GM12891 (cell line): Measurements from ENCODE around the gene FASN.

Experiments
- DNase-seq: peaks from one replicate; pipeline ENCODE4 v3.0.0; 2011; ENCODE audit warnings: low spot score; ENCODE audit not compliant: insufficient read length
- FAIRE-seq: peaks from 2 replicates; lab custom pipeline; 2011; peaks lifted over from hg19 to GRCh38; lab: Jason Lieb, UNC
- PAX5 ChIP-seq: IDR thresholded peaks from 2 replicates; pipeline ENCODE4 v1.6.1; 2011; ENCODE audit warnings: low read length, moderate library complexity, mild to moderate bottlenecking; ENCODE audit not compliant: insufficient read depth, severe bottlenecking
- POLR2A ChIP-seq: IDR thresholded peaks from 2 replicates; pipeline ENCODE4 v1.6.1; 2011; ENCODE audit warnings: low read depth, low read length, control low read depth
- POLR2AphosphoS5 ChIP-seq: IDR thresholded peaks from 2 replicates; pipeline ENCODE4 v1.6.1; 2011; ENCODE audit warnings: low read depth, low read length, control low read depth
- POU2F2 ChIP-seq: IDR thresholded peaks from 2 replicates; pipeline ENCODE4 v1.6.1; 2011; ENCODE audit warnings: low read depth, mild to moderate bottlenecking, control low read depth, low read length, moderate library complexity
- SPI1 ChIP-seq: IDR thresholded peaks from 2 replicates; pipeline ENCODE4 v1.6.1; 2011; ENCODE audit warnings: low read depth, low read length, control low read depth
- TAF1 ChIP-seq: IDR thresholded peaks from 2 replicates; pipeline ENCODE4 v1.6.1; 2011; ENCODE audit warnings: low read depth, low read length, control low read depth

The FASN gene

GRCh38 chr17:82110298-82110697 lies 12.3 kb upstream of the FASN start:
- no peak for TF ChIP-seq TAF1
- no peak for TF ChIP-seq SPI1
- TF ChIP-seq POLR2A, result no peak
- TF ChIP-seq PAX5, result no peak
- no peak for TF ChIP-seq POU2F2
- no peak for TF ChIP-seq POLR2AphosphoS5
- FAIRE-seq (no peak), DNase-seq (no peak)

- FAIRE-seq (no peak), DNase-seq (no peak)
- TF ChIP-seq SPI1 (no peak), POU2F2 (no peak), TAF1 (no peak)
Observed at GRCh38 chr17:82108961-82109475, 11.0 kb upstream of the FASN start.

GRCh38 chr17:82108496-82108945 lies 10.5 kb upstream of the FASN start:
- DNase-seq, result no peak
- no peak for FAIRE-seq
- TF ChIP-seq POLR2AphosphoS5 (no peak), SPI1 (no peak), POU2F2 (no peak), PAX5 (no peak), POLR2A (no peak), TAF1 (no peak)

- FAIRE-seq (no peak), DNase-seq (no peak)
- no peak for TF ChIP-seq POU2F2
- no peak for TF ChIP-seq PAX5
- TF ChIP-seq POLR2A, result no peak
- no peak for TF ChIP-seq POLR2AphosphoS5
- TF ChIP-seq SPI1, result no peak
- no peak for TF ChIP-seq TAF1
Observed at GRCh38 chr17:82108038-82108437, 10.0 kb upstream of the FASN start.

- FAIRE-seq (no peak), DNase-seq (no peak)
- TF ChIP-seq POLR2A (no peak), POU2F2 (no peak), POLR2AphosphoS5 (no peak), SPI1 (no peak), PAX5 (no peak), TAF1 (no peak)
Observed at GRCh38 chr17:82107341-82107860, 9.4 kb upstream of the FASN start.

GRCh38 chr17:82106688-82107305 lies 8.8 kb upstream of the FASN start:
- DNase-seq (no peak), FAIRE-seq (peak; percentile 31)
- TF ChIP-seq POLR2A, result no peak
- TF ChIP-seq POU2F2, result no peak
- TF ChIP-seq SPI1, result no peak
- TF ChIP-seq TAF1, result no peak
- TF ChIP-seq POLR2AphosphoS5, result no peak
- no peak for TF ChIP-seq PAX5

- peak; percentile 94 for DNase-seq
- peak; percentile 94 for FAIRE-seq
- TF ChIP-seq TAF1 (no peak), PAX5 (no peak), SPI1 (no peak), POU2F2 (peak; percentile 59), POLR2AphosphoS5 (peak; percentile 88), POLR2A (peak; percentile 87)
Observed at GRCh38 chr17:82105882-82106687, 8.0 kb upstream of the FASN start.

GRCh38 chr17:82105417-82105881 lies 7.4 kb upstream of the FASN start:
- no peak for FAIRE-seq
- DNase-seq, result no peak
- TF ChIP-seq TAF1 (no peak), POU2F2 (no peak), POLR2AphosphoS5 (no peak), POLR2A (no peak), PAX5 (no peak), SPI1 (no peak)

- no peak for DNase-seq
- TF ChIP-seq TAF1 (no peak), POLR2A (no peak), POU2F2 (no peak), POLR2AphosphoS5 (no peak), PAX5 (no peak), SPI1 (no peak)
- FAIRE-seq, result no peak
Observed at GRCh38 chr17:82104797-82105416, 6.9 kb upstream of the FASN start.
